Measurements from ENCODE around the gene ANO8.

DNA sequence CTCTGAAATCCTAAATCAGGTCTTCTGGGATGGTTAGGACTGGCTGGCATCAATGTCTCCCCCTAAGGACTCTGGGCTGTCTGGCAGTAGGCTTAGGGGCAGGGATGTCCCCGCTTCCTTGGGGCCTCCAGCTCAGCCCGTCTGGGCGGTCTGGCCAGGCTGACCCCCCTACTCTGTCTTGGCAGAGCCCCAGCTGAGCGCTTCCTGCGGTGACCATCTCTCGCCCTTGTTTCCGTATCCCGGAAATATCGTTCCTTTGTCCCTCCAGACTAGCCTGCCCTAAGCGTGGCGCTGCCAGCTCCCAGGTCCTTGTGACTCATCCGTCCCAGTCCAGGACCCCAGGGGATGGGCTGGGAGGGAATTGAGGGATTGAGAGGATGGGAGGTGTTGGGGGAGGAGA, 14.0 kb upstream of the ANO8 start:
- TF ChIP-seq, protein P1, sequence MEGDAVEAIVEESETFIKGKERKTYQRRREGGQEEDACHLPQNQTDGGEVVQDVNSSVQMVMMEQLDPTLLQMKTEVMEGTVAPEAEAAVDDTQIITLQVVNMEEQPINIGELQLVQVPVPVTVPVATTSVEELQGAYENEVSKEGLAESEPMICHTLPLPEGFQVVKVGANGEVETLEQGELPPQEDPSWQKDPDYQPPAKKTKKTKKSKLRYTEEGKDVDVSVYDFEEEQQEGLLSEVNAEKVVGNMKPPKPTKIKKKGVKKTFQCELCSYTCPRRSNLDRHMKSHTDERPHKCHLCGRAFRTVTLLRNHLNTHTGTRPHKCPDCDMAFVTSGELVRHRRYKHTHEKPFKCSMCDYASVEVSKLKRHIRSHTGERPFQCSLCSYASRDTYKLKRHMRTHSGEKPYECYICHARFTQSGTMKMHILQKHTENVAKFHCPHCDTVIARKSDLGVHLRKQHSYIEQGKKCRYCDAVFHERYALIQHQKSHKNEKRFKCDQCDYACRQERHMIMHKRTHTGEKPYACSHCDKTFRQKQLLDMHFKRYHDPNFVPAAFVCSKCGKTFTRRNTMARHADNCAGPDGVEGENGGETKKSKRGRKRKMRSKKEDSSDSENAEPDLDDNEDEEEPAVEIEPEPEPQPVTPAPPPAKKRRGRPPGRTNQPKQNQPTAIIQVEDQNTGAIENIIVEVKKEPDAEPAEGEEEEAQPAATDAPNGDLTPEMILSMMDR (IDR thresholded peaks at IDR 0.05) = no peak
- TF ChIP-seq POLR2A (IDR thresholded peaks at IDR 0.05) = no peak
